GM12873 (cell line): ENCODE measurements around the gene C2orf76.
A peak's percentile ranks its signal among the peaks of the same experiment; 100 is the strongest.

ENCODE experiments used
- CTCF ChIP-seq: IDR thresholded peaks from 2 replicates; pipeline ENCODE4 v1.5.1; 2012; ENCODE audit warnings: low read depth, mild to moderate bottlenecking, moderate library complexity, low read length, control low read depth; ENCODE audit not compliant: insufficient read depth; ENCODE audit errors: missing control alignments

C2orf76 gene

GRCh38 chr2:119366649-119367471 lies at the start of gene C2orf76, which contains the start of gene DBI:
Gene C2orf76, minus strand, starts transcription at chr2:119366834. Its CDS starts 26,875 bp downstream, at chr2:119339959.
Gene DBI, plus strand, starts transcription at chr2:119366977. Its CDS starts 75 bp downstream, at chr2:119367052.
- no peak for TF ChIP-seq CTCF

- TF ChIP-seq CTCF: no peak
These were observed 49.0 kb upstream of the C2orf76 start for GRCh38 chr2:119415630-119416029.

GRCh38 chr2:119414894-119415293 lies 48.3 kb upstream of the C2orf76 start:
- no peak for TF ChIP-seq CTCF

- TF ChIP-seq CTCF: no peak
These were observed 42.9 kb upstream of the C2orf76 start for GRCh38 chr2:119409506-119409905.

- no peak for TF ChIP-seq CTCF
These were observed 41.6 kb upstream of the C2orf76 start for GRCh38 chr2:119408221-119408619.

GRCh38 chr2:119407430-119408220 lies 41.0 kb upstream of the C2orf76 start:
- TF ChIP-seq CTCF: peak; percentile 76

- TF ChIP-seq CTCF: no peak
These were observed 38.5 kb upstream of the C2orf76 start for GRCh38 chr2:119405151-119405550.
